Gastrocnemius medialis (tissue), 4 donors: ENCODE results near the gene HS3ST3A1. TPM values are rescaled to one million over a fixed set of nuclear protein-coding genes. Genes with fewer than 3 reads are reported as not detected.

Source experiments
- ATAC-seq, 2 donors: fragments of 150-250 bp; one replicate each; pipeline ENCODE4 v1.9.1; 2016
- DNase-seq, 2 donors: peaks; one replicate each; pipeline ENCODE4 v3.0.0-alpha.2; 2019
- H3K27ac ChIP-seq, 4 donors: fragments of 200-600 bp; sonication (generic); 1 replicate in 1 of 4; 2 replicates in 3 of 4; pipeline ENCODE4 v1.5.1; 2016 to 2018; ENCODE audit warnings: mild to moderate bottlenecking in 2 of 4, moderate library complexity in 1 of 4
- H3K27me3 ChIP-seq, 3 donors: fragments of 200-600 bp; sonication (generic) in 2 of 3; 1 replicate in 1 of 3; 2 replicates in 2 of 3; pipeline versions ENCODE4 v1.5.1 to v1.6.0; 2016 to 2019; ENCODE audit warnings: mild to moderate bottlenecking in 1 of 3, moderate library complexity in 1 of 3
- H3K36me3 ChIP-seq, 2 donors: fragments of 200-600 bp; sonication (generic) in 1 of 2; one replicate each; pipeline ENCODE4 v1.5.1; 2017 to 2018
- H3K4me1 ChIP-seq, 2 donors: fragments of 200-600 bp; sonication (generic) in 1 of 2; one replicate each; pipeline ENCODE4 v1.5.1; 2016 to 2017; ENCODE audit warnings: mild to moderate bottlenecking in 2 of 2
- H3K4me3 ChIP-seq, 4 donors: fragments of 200-600 bp; sonication (generic) in 3 of 4; 1 replicate in 1 of 4; 2 replicates in 3 of 4; pipeline ENCODE4 v1.5.1; 2016 to 2019; ENCODE audit warnings: mild to moderate bottlenecking in 2 of 4
- H3K9me3 ChIP-seq, 3 donors: fragments of 200-600 bp; sonication (generic) in 2 of 3; 1 replicate in 1 of 3; 2 replicates in 2 of 3; pipeline ENCODE4 v1.5.1; 2016 to 2019
- POLR2A ChIP-seq, 2 donors: fragments of 450-650 bp; IDR thresholded peaks; one replicate each; pipeline ENCODE4 v1.6.1; 2017; ENCODE audit warnings: antibody characterized with exemption in 2 of 2, mild to moderate bottlenecking in 2 of 2, moderate library complexity in 2 of 2
- in situ Hi-C, 4 donors: fragments of 200-750 bp; cut with MboI; loops; one replicate each; pipeline versions ENCODE4 v1.15.0 to v1.8.0; 2017; ENCODE audit warnings: low sequenced_read_pairs in 4 of 4
- intact Hi-C: fragments of 100-400 bp; cut with DNase I; formaldehyde crosslinking; loops from one replicate; pipeline ENCODE4 v1.15.1; 2023; ENCODE audit warnings: low total_unique reads
- total RNA-seq, 4 donors: library from RNA; depleted of rRNA; stranded (reverse); fragments of >200 nt; gene quantifications; one replicate each; pipeline versions ENCODE4 v1.1.0 to v1.2.3, GENCODE V29; 2016
- TF ChIP-seq, protein P1 (sequence below), 5 experiments: fragments of 450-650 bp in 3 of 5; fragments of 200-600 bp in 2 of 5; sonication (generic) in 2 of 5; IDR thresholded peaks in 4 of 5; conservative IDR thresholded peaks in 1 of 5; 1 replicate in 4 of 5; 2 replicates in 1 of 5; pipeline ENCODE4 v1.5.1; 2016 to 2019; ENCODE audit warnings: antibody characterized with exemption in 5 of 5, mild to moderate bottlenecking in 3 of 5, moderate library complexity in 3 of 5

HS3ST3A1 gene
- total RNA-seq, 4 donors from 2014 or later = 0.23 to 1.4 (median 0.85) TPM

DNA sequence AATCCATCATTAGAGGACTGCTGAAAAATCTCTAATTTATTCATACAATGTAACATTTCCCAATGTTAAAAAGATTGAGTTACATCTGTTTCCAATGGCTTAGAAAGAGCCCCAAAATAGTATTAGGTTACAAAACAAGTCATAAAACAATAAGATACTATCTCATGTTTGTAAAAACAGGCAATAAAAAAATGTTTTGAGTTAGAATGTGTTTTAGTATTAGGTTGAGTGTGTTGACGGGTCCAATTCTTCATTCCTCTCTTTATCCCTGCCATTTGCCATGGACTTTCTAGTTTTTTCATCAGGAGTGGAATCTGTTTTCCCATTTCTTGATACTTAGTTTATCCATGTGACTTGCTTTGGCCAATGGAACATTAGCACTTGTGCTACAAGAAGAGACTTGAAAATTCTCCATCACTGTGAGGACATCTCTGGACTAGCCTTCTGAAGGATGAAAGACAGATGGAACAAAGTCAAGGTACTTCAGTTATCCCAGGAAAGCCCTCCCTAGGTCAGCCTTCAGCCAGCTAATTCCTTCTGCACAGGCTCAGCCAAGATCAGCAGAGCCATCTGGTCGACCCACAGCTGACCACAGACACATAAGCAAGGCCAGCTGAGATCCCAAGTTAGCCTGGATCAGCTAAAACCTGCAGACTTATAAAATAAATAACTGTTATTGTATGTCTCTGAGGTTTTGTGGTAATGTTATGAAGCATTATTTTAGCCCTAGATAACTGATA lies 83.3 kb downstream of the HS3ST3A1 start:
- Histone ChIP-seq H3K27ac (no peak overlapping the region), H3K4me3 (no peak overlapping the region), H3K4me1 (no peaks in the 10 kb centered on the region), H3K27me3 (no peaks in the 10 kb centered on the region), H3K36me3 (no peaks in the 10 kb centered on the region), H3K9me3 (no peaks in the 10 kb centered on the region)
- in situ Hi-C loops (no loop called here), intact Hi-C loops (no loop called here)
- no peak for DNase-seq
- TF ChIP-seq POLR2A (IDR thresholded peaks at IDR 0.05) = no peak
- TF ChIP-seq, protein P1, sequence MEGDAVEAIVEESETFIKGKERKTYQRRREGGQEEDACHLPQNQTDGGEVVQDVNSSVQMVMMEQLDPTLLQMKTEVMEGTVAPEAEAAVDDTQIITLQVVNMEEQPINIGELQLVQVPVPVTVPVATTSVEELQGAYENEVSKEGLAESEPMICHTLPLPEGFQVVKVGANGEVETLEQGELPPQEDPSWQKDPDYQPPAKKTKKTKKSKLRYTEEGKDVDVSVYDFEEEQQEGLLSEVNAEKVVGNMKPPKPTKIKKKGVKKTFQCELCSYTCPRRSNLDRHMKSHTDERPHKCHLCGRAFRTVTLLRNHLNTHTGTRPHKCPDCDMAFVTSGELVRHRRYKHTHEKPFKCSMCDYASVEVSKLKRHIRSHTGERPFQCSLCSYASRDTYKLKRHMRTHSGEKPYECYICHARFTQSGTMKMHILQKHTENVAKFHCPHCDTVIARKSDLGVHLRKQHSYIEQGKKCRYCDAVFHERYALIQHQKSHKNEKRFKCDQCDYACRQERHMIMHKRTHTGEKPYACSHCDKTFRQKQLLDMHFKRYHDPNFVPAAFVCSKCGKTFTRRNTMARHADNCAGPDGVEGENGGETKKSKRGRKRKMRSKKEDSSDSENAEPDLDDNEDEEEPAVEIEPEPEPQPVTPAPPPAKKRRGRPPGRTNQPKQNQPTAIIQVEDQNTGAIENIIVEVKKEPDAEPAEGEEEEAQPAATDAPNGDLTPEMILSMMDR (IDR thresholded peaks at IDR 0.05 in 4 of 5, conservative IDR thresholded peaks at IDR 0.05 in 1 of 5) = no peak
- ATAC-seq = no peak

DNA sequence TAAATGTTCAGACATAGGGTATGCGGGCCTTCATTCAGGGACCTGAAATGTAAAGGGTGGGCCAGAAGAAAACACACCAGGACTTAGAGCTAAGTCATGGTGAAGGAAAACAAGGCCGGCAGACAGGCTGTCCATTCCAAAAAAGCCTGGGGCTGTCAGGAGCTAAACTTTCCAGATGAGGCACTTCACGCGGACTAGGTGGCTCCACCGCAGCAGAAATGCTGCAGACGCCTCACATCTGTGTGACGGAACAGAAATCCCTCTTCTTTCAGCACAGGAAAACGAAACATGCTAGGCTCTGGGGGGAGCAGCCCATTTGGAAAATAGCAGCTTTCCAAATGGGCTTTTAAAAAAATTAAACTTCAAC lies 88.7 kb downstream of the HS3ST3A1 start:
- intact Hi-C loops = no loop called here
- no peaks in the 10 kb centered on the region for H3K27me3 ChIP-seq
- no peak for TF ChIP-seq POLR2A (IDR thresholded peaks at IDR 0.05)
- TF ChIP-seq, protein P1 (IDR thresholded peaks at IDR 0.05 in 4 of 5, conservative IDR thresholded peaks at IDR 0.05 in 1 of 5) = no peak
- no peak overlapping the region for H3K4me3 ChIP-seq
- no peak overlapping the region for H3K27ac ChIP-seq
- DNase-seq = no peak
- no peaks in the 10 kb centered on the region for H3K9me3 ChIP-seq
- no peaks in the 10 kb centered on the region for H3K4me1 ChIP-seq
- ATAC-seq = no peak
- in situ Hi-C loops = no loop called here
- H3K36me3 ChIP-seq = no peaks in the 10 kb centered on the region

DNA sequence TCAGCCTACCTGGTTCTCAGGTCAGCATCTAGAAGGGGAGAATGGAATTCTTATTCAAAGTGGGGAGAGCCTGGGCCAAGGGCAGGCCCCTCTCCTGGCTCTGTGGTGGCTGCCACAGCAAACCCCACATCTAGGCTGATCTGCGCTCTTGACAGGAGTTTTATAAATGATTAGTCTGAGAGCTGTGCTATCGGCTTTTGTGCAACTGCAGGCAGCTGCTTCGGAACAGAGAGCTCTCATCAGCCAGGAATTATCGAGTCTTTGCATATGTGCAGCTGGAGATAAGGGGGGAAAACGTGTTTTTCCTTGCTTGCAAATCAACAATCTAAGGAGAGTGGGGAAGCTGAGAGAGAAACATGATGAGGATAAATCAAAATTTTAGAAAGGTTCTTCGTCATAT lies 91.7 kb downstream of the HS3ST3A1 start:
- intact Hi-C loops (no loop called here), in situ Hi-C loops (no loop called here)
- H3K27me3 ChIP-seq = no peaks in the 10 kb centered on the region
- H3K9me3 ChIP-seq = no peaks in the 10 kb centered on the region
- H3K36me3 ChIP-seq = no peaks in the 10 kb centered on the region
- TF ChIP-seq, protein P1 (IDR thresholded peaks at IDR 0.05 in 4 of 5, conservative IDR thresholded peaks at IDR 0.05 in 1 of 5) = no peak
- TF ChIP-seq POLR2A (IDR thresholded peaks at IDR 0.05) = no peak
- H3K4me3 ChIP-seq = no peak overlapping the region
- no peak overlapping the region for H3K27ac ChIP-seq
- DNase-seq (no peak), ATAC-seq (no peak)
- no peaks in the 10 kb centered on the region for H3K4me1 ChIP-seq

GRCh38 chr17:13509527-13509926 lies 92.2 kb downstream of the HS3ST3A1 start:
- no peak for ATAC-seq
- DNase-seq = no peak
- no peaks in the 10 kb centered on the region for H3K27me3 ChIP-seq

More at GRCh38 chr17:13509527-13509926, 92.2 kb downstream of the HS3ST3A1 start:
- no peak for TF ChIP-seq POLR2A (IDR thresholded peaks at IDR 0.05)
- TF ChIP-seq, protein P1 (IDR thresholded peaks at IDR 0.05 in 4 of 5, conservative IDR thresholded peaks at IDR 0.05 in 1 of 5) = no peak
- Histone ChIP-seq H3K4me3 (no peak overlapping the region), H3K36me3 (no peaks in the 10 kb centered on the region), H3K4me1 (no peaks in the 10 kb centered on the region), H3K9me3 (no peaks in the 10 kb centered on the region), H3K27ac (no peak overlapping the region)
- in situ Hi-C loops = no loop called here
- intact Hi-C loops = no loop called here
